Esophagus (tissue), 2 donors: Measurements from ENCODE around the gene TMEM115. TPM values are rescaled to one million over a fixed set of nuclear protein-coding genes. Genes with fewer than 3 reads are reported as not detected.

Experiments used
- H3K27ac ChIP-seq, 2 donors: one replicate each; pipeline ENCODE4 v1.5.1; 2013; ENCODE audit warnings: low read depth in 2 of 2, mild to moderate bottlenecking in 2 of 2, inconsistent platforms in 1 of 2, low read length in 1 of 2, moderate library complexity in 1 of 2
- H3K27me3 ChIP-seq, 2 donors: one replicate each; pipeline ENCODE4 v1.6.1; 2013; ENCODE audit warnings: low read length in 2 of 2, control low read depth in 1 of 2, mild to moderate bottlenecking in 1 of 2; ENCODE audit not compliant: insufficient read depth in 2 of 2, control insufficient read depth in 1 of 2
- H3K36me3 ChIP-seq, 2 donors: one replicate each; pipeline ENCODE4 v1.6.1; 2013; ENCODE audit warnings: low read length in 1 of 2; ENCODE audit not compliant: control insufficient read depth in 2 of 2, insufficient read depth in 2 of 2
- H3K4me1 ChIP-seq, 2 donors: one replicate each; pipeline ENCODE4 v1.6.1; 2013; ENCODE audit warnings: low read length in 1 of 2; ENCODE audit not compliant: control insufficient read depth in 2 of 2, insufficient read depth in 2 of 2
- H3K4me3 ChIP-seq, 2 donors: one replicate each; pipeline ENCODE4 v1.5.1; 2013; ENCODE audit warnings: low read length in 2 of 2, mild to moderate bottlenecking in 2 of 2, low read depth in 1 of 2, moderate library complexity in 1 of 2
- H3K9me3 ChIP-seq, 2 donors: one replicate each; pipeline ENCODE4 v1.6.1; 2013; ENCODE audit warnings: mild to moderate bottlenecking in 2 of 2, low read depth in 1 of 2, low read length in 1 of 2, moderate library complexity in 1 of 2; ENCODE audit not compliant: control insufficient read depth in 2 of 2, insufficient read depth in 1 of 2
- WGBS, 2 donors: extraction: QIAGEN DNeasy Blood & Tissue Kit; methylation state at CpG; one replicate each; pipeline ENCODE4 v1.1.7; 2013; 5-methylcytosine and 5-hydroxymethylcytosine counted together
- polyA plus RNA-seq, 2 donors: library from polyadenylated mRNA; stranded (reverse); fragments of 200-250 nt; gene quantifications; one replicate each; pipeline ENCODE4 v1.2.3, GENCODE V29; 2013
- donor health status: healthy with polysubstance abuse.
- donor health status: Bipolar disorder and iron deficiency.

The TMEM115 gene
- polyA plus RNA-seq, 2 donors, result 16.2 to 23.0 TPM

DNA sequence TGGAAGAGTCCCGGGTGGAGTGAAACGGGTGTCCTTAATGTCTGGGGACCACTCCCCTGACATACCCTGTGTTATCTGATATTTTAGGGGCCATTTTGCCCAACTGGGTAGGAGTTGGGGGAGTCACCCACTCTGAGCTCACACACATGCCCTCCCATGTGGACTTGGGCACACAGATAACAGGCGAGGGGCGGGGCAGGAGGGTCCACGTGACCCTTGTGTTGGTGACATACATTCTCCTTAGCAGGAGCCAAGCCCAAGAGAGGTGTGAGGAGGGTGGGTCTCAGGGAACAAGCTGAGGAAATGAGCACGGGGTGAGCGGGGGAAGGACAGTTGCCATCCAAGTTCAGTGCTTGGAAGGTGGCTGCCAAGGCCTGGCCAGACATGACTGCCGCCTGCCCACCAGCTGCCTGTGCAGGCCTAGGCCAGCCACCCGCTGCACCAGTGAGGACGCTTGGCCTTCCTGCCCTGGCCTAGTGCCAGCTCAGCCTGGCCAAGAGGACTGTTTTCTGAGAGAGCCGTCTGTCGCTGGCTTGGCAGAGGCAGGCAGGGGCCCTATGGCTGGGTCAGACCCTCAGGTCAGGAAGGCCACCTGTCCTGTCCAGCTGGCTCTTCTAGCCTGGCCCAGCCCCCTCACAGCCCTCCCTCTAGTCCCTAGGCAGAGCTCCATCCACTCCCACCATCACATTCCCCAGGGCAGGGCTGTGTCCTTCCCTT, 31.3 kb upstream of the TMEM115 start:
- 43 to 48% methylated on average over 12 of the region's 12 CpGs for WGBS, 2 donors
- no peaks in the 10 kb centered on the region for H3K27me3 ChIP-seq
- peaks cover 0 to 8% of the 10 kb centered on the region in 2 donors for H3K4me1 ChIP-seq
- no peak overlapping the region for H3K27ac ChIP-seq
- H3K4me3 ChIP-seq, result no peak overlapping the region
- no peaks in the 10 kb centered on the region for H3K9me3 ChIP-seq
- no peaks in the 10 kb centered on the region for H3K36me3 ChIP-seq

DNA sequence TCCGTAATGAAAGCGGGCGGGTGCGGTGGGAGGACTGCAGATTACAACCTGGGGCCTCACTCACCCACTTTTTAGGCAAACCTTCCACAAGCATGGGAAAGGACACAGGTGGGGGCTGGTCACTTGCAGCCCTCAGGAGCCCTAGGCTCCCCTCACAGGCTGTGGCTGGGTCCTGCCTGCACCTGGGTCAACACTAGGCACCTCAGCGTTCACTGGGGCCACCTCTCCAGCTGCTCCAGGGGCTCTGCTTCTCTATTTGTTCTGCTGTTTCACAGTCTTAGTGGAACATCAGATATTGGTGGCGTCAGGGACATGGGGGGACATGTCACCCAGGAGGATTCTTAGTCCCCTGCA, 30.1 kb upstream of the TMEM115 start:
- Histone ChIP-seq H3K36me3 (no peaks in the 10 kb centered on the region), H3K4me1 (peaks cover 0 to 8% of the 10 kb centered on the region in 2 donors), H3K9me3 (no peaks in the 10 kb centered on the region), H3K27ac (no peak overlapping the region), H3K27me3 (no peaks in the 10 kb centered on the region), H3K4me3 (no peak overlapping the region)
- WGBS, 2 donors, result 80 to 88% methylated on average over 6 of the region's 6 CpGs

DNA sequence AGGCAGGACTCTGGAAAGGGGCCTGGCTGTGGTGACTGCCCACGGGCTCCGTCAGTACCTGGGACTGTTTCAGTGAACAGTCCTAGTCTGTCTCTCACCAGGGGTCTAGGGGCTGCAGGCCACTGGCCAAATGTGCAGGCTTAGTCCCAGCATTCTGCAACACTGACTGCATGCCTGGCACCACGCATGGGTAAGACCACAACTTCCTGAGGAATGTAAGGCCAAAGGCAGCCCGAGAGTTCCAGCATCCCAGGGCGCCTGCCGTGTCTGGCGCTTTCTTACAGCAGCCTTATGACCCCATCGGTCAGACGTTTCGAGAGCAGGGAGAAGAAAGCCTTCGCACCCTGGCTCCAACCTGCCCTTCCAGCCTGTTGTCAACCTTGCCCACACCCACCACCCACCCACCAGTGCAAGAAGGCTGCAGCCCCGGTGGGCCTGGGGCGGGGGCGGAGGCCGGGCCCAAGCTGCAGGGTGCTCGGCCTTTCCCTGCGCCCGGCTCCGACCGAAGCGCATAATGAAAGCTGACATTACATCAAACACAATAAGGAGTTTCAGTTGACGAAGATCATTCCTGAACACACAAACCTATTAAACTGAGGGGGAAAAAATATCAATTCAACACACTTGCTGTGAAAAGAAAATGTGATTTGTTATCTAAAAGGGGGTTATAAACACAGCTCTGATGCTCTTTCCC, 29.5 kb upstream of the TMEM115 start:
- Histone ChIP-seq H3K4me3 (no peak overlapping the region), H3K27ac (no peak overlapping the region), H3K27me3 (no peaks in the 10 kb centered on the region), H3K4me1 (peaks cover 0 to 8% of the 10 kb centered on the region in 2 donors), H3K9me3 (no peaks in the 10 kb centered on the region), H3K36me3 (no peaks in the 10 kb centered on the region)
- 83 to 86% methylated on average over 22 of the region's 22 CpGs for WGBS, 2 donors

DNA sequence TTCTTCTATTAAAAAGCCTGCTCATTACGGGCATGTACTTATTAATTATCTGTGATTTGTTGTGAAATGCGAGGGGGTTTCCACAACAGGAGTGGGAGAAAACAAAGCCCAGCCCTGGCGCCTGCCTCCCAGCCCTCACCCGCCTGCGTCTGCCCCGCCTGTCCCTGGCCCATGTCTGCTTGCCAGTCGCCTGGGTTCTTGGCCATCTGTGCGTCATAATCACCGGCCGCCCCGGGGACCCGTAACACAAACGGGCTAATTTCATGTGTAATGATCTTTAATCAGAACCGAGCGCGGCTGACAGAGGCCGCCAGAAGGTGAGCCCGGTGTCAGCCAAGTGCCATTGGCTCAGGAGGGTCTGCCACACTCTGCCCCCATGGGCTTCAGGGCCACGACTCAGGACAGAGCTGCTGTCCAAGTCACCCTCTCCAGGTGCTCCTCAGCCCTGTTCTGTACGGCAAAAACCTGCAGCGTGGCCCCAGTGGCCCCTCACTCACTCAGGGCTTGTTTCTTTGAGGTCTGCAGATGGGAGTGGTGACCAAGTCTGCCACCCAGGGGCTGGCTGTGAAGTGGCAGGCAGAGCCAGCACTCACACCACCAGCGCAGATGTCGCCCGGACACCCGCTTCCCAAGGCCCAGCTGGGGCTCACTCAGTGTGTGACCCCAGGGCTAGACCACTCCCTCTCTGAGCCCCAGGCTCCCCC, 28.8 kb upstream of the TMEM115 start:
- no peak overlapping the region for H3K27ac ChIP-seq
- H3K4me1 ChIP-seq, result peaks cover 0 to 8% of the 10 kb centered on the region in 2 donors
- H3K4me3 ChIP-seq, result no peak overlapping the region
- no peaks in the 10 kb centered on the region for H3K27me3 ChIP-seq
- WGBS, 2 donors, result 60 to 67% methylated on average over 25 of the region's 25 CpGs
- H3K36me3 ChIP-seq, result no peaks in the 10 kb centered on the region
- H3K9me3 ChIP-seq, result no peaks in the 10 kb centered on the region

DNA sequence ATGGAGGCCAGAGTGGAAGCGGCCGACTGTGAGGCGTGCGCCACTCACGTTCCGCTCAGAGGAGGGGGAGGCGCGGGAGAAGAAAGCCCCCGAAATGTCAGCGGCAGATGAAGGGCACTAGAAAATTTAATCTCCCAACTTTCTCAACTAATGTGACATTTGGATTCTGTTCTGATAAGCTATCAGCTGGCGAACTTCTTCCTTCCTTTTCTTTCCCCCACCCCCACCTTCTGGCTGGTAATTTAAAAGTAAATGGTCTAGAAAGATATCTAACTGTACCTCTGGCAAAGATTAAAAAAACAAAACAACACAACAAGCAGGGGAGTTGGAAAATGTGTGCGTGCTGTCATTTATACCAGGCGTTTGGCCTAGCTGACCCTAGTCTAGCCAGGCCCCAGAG, 26.4 kb upstream of the TMEM115 start:
- Histone ChIP-seq H3K9me3 (no peaks in the 10 kb centered on the region), H3K27ac (no peak overlapping the region), H3K4me1 (peaks cover 0 to 4% of the 10 kb centered on the region in 2 donors), H3K27me3 (no peaks in the 10 kb centered on the region), H3K4me3 (no peak overlapping the region), H3K36me3 (no peaks in the 10 kb centered on the region)
- WGBS, 2 donors, result 77 to 87% methylated on average over 13 of the region's 13 CpGs

DNA sequence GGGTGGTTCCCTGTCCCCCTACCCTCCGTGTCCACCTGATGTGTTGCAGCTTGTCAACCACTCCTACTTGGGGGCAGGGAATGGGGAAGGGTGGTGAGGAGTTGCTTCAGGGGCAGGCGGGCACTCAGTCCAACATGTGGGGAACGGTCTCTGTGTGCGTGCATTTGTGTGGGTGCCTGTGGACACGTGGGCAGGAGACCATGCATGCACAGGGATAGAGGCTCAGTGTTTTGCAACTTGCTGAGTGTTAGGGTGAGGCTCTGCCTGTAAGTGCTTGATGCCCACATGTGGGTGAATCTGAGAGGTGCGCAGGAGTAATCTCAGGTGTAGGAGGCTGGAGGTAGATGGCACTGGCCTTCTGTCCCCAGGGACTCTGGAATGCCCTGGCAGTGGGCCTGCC, 24.4 kb upstream of the TMEM115 start:
- Histone ChIP-seq H3K4me1 (no peaks in the 10 kb centered on the region), H3K9me3 (no peaks in the 10 kb centered on the region), H3K4me3 (no peak overlapping the region), H3K36me3 (no peaks in the 10 kb centered on the region), H3K27me3 (no peaks in the 10 kb centered on the region), H3K27ac (no peak overlapping the region)
- WGBS, 2 donors, result 57 to 59% methylated on average over 6 of the region's 6 CpGs

DNA sequence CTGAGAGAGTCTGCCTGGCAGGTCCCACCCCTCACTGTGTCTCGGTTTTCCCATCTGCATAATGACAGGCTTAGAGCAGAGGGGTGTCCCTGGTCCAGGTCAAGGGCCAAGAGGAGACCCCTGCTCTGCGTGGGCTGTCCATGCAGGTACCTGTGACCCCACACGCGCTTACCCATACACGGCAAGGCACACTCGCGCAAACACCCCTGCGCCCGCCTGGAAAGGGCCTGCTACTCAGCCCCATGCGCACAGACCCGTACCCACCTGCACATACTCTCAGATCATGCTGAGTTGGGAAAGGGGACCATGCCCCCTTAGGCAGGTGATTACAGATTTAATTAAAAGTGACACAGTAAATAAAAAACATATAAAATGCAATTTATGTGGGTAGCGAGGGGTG, 23.4 kb upstream of the TMEM115 start:
- Histone ChIP-seq H3K36me3 (no peaks in the 10 kb centered on the region), H3K4me3 (no peak overlapping the region), H3K27ac (no peak overlapping the region), H3K4me1 (no peaks in the 10 kb centered on the region), H3K9me3 (no peaks in the 10 kb centered on the region), H3K27me3 (no peaks in the 10 kb centered on the region)
- 93 to 94% methylated on average over 12 of the region's 12 CpGs for WGBS, 2 donors

DNA sequence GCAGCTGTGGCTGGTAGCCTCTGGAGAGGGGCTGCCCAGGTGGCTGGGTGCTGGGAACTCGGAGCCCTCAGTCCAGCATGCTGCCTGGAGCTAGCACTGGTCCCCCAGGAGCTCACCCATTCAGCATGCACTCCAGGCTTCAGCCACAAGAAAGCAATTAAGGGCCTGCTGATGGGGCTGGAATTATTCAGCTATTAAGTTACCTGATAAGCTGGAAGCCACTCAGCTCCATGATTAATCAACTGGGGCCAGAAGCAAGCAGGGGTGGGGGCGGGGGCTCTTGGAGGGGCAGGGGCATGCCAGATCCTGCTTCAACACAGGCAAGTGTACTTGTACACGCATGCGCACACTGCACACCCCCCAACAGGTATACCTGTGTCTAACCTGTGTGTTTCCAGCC, 22.1 kb upstream of the TMEM115 start:
- Histone ChIP-seq H3K27me3 (no peaks in the 10 kb centered on the region), H3K36me3 (no peaks in the 10 kb centered on the region), H3K9me3 (no peaks in the 10 kb centered on the region), H3K27ac (no peak overlapping the region), H3K4me1 (no peaks in the 10 kb centered on the region), H3K4me3 (no peak overlapping the region)
- 72 to 83% methylated on average over 4 of the region's 4 CpGs for WGBS, 2 donors

DNA sequence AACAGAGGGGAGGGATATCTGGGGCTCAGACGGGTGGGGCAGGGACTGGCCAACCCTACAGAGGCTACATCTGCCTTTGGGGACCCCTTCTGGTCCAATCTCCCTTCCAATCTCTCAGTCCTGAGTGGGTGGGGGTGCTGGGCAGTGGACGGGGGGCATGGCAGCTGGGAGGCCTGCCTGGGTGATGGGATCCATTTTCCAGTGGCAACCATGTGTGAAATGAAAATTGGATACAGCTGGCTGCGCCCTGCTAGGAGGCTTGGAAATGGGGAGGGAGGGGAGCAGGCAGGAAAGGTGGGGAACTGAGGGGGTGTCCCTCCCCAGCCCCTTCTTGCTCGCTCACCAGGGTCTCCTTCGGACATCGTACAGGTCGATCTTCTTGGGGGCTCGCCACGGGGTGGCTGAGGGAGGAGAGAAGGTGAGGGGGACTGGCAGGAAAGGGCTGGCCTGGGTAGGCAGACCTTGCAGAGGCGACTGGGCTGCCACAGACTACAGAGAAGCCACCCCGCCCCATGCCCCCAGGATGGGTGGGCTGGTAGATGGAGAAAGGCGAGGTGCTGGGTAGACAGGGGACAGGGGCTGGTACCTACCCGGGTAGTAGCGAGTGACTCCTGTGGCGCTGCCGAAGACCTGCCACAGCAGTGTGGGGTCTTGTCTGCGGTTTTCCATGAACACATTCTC, 21.2 kb upstream of the TMEM115 start:
- 90 to 91% methylated on average over 17 of the region's 17 CpGs for WGBS, 2 donors

More for the DNA sequence above, 21.2 kb upstream of the TMEM115 start:
- no peaks in the 10 kb centered on the region for H3K27me3 ChIP-seq
- no peak overlapping the region for H3K27ac ChIP-seq
- no peaks in the 10 kb centered on the region for H3K36me3 ChIP-seq
- no peak overlapping the region for H3K4me3 ChIP-seq
- no peaks in the 10 kb centered on the region for H3K4me1 ChIP-seq
- H3K9me3 ChIP-seq, result no peaks in the 10 kb centered on the region
